Dermis blood vessel endothelial cell (primary cell): ENCODE data around the gene CEP170B. TPM values are rescaled to one million over a fixed set of nuclear protein-coding genes. Genes with fewer than 3 reads are reported as not detected.
"Not testable (repeated sequence)": the region's sequence is repeated elsewhere in the genome, so short reads cannot be mapped to it uniquely, and the experiment has no call there.

ENCODE experiments used
- DNase-seq: peaks from one replicate; pipeline ENCODE4 v3.0.0; 2010
- total RNA-seq: library from RNA; depleted of rRNA; stranded (reverse); fragments of >200 nt; gene quantifications from 2 replicates; pipeline ENCODE4 v1.2.3, GENCODE V29; 2014

The CEP170B gene
- total RNA-seq, 1 donor from 2014 or later, result 9.0 TPM

- no peak for DNase-seq
Measured at GRCh38 chr14:104879983-104880565, 15.0 kb downstream of the CEP170B start.

GRCh38 chr14:104880584-104881210 lies 15.6 kb downstream of the CEP170B start:
- no peak for DNase-seq

- no peak for DNase-seq
Measured at GRCh38 chr14:104881369-104881979, 16.4 kb downstream of the CEP170B start.

GRCh38 chr14:104882325-104882973 lies 17.4 kb downstream of the CEP170B start:
- no peak for DNase-seq

GRCh38 chr14:104882991-104883660 lies 18.1 kb downstream of the CEP170B start:
- DNase-seq, result no peak

GRCh38 chr14:104883681-104884361 lies 18.8 kb downstream of the CEP170B start:
- DNase-seq, result no peak

DNA sequence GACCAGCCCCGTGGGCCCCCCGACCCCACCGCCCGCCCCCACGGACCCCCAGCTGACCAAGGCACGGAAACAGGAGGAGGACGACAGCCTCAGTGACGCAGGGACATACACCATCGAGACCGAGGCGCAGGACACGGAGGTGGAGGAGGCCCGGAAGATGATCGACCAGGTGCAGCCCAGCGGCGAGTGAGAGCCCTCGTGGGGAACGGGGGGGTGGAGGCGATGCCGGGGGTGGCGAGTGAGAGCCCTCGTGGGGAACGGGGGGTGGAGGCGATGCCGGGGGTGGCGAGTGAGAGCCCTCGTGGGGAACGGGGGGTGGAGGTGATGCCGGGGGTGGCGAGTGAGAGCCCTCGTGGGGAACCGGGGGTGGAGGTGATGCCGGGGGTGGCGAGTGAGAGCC lies 19.3 kb downstream of the CEP170B start:
- DNase-seq, result not testable (repeated sequence)

DNA sequence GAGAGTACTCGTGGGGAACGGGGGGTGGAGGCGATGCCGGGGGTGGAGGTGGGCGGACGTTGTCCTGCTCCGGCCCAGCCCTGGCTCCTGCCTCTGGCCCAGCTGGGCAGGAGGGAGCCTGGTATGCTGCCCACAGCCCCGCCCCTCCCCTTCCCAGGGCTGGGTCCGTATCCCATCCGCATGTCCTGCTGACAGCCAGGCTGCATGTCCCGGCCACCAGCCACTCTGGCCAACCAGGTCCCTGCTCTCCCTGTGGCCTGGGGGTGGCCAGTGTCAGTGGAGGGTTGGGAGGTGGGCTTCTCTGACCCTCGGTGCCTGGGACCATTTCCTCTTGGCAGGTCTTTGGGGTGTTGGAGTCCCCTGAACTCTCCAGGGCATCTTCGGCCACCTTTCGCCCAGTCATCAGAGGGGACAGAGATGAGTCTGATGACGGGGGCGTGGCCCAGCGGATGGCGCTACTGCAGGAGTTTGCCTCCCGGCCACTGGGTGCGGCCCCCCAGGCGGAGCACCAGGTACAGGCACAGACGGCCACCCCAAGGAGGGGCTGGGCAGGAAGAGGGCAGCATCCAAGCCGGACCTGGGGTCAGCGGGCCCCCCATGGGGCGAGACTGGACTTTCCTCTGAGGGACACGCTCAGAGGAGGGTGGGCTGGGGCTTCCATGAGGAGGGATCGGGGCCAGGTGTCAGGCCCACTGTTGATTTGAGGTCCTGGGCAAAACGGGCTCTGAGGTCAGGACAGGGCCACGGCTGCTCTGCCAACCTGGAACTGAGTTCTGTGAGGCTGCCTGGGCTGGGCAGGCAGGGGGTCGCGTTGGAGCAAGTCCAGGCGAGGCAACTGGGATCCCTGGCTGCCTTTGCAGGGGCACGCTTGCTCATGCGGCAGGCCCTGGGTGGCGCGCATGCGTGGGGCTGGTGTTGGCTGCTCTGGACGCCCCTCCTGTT lies 20.2 kb downstream of the CEP170B start:
- no peak for DNase-seq

DNA sequence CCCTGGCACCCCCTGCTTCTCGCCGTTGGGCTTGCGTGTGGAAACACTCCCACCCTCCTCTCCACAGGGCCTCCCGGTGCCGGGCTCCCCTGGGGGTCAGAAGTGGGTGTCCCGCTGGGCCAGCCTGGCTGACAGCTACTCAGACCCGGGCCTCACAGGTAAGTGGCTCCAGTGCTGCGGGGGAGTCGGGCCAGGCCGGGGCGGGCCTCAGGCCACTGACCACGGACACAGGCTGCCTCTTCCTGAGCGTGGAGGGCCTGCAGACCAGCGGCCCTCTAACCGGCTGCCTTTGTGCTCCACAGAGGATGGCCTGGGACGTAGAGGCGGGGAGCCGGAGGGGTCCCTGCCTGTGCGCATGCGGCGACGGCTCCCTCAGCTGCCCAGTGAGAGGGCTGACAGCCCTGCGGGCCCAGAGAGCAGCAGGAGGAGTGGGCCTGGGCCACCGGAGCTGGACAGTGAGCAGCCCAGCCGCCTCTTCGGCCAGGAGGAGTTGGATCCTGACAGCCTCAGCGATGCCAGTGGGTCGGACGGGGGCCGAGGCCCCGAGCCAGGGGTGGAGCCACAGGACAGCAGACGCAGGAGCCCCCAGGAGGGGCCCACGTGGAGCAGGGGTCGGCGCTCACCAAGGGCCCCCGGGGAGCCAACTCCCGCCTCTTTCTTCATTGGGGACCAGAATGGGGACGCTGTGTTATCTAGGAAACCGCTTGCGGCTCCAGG lies 21.1 kb downstream of the CEP170B start:
- no peak for DNase-seq

GRCh38 chr14:104886690-104887622 lies 21.9 kb downstream of the CEP170B start:
- no peak for DNase-seq

GRCh38 chr14:104887623-104888488 lies 22.8 kb downstream of the CEP170B start:
- DNase-seq, result no peak

GRCh38 chr14:104888489-104889374 lies 23.7 kb downstream of the CEP170B start:
- no peak for DNase-seq

DNA sequence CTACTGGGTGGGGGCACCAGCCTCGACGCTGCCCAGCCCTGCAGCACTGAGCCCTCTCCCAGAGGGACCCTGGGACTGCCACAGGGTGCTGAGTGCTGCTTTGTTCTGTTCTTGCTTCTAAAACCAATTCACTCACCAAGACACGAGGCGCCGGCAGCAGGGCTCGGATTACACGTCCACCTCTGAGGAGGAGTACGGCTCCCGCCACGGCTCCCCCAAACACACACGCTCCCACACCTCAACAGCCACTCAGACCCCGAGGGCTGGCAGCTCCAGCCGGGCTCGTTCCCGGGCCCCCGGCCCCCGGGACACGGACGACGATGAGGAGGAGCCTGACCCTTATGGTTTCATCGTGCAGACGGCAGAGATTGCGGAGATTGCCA lies 24.3 kb downstream of the CEP170B start:
- DNase-seq, result no peak

- not testable (repeated sequence) for DNase-seq
Measured at GRCh38 chr14:104890292-104890691, 25.2 kb downstream of the CEP170B start.

DNA sequence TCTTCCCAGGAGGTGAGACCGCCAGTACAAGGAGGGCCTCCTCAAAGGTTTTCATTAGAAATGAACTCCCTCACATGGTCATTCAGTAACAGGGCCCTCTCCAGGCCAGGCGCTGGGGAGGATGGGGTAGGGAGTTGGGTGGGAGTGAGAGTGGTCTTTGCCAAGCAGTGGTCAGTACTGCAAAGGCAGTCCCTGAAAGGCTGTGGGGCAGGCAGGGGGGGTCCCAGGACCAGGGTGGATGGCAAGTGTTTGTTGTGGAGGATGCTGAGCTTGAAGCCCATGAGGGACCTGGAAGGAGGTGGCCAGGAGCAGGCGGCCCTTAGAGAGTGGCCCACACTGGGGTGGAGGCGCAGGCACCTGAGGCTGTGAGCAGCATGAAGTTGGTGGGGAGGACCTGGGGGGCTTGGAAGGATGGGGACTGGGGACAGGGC lies 26.1 kb downstream of the CEP170B start:
- DNase-seq, result no peak

GRCh38 chr14:104891664-104892530 lies 26.8 kb downstream of the CEP170B start:
- DNase-seq, result no peak
